NCI-H526 (cell line): ENCODE measurements around the gene FAM184A.
A peak's percentile ranks its signal among the peaks of the same experiment; 100 is the strongest.

Experiments used
- DNase-seq, 2 experiments: peaks; one replicate each; lab custom pipeline; 2025; lab: John Stamatoyannopoulos, UW

Gene FAM184A

GRCh38 chr6:119096721-119097565 is 18.5 kb upstream of the FAM184A start:
- DNase-seq: no peak

DNA sequence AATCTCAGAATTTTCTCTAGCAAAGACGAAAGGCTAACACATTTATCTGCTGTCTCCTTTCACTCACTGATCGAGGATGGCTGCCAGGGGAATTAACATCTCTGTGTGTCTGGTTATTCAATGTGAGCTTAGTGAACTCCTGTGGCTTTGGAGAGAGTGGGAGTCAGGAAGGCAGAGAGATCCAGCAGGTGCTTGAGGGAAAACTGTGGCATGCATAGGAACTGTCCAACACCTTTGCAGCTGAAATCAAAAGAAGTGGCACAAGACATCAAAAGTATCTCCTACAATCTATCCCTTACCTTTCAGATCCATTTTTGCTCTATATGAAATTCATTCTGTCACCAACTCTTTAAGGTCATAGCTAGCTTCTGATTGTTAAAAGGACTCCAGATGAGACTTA is 11.8 kb upstream of the FAM184A start:
- DNase-seq: no peak

- DNase-seq: no peak
Observed at GRCh38 chr6:119084784-119085183, 6.3 kb upstream of the FAM184A start.

DNA sequence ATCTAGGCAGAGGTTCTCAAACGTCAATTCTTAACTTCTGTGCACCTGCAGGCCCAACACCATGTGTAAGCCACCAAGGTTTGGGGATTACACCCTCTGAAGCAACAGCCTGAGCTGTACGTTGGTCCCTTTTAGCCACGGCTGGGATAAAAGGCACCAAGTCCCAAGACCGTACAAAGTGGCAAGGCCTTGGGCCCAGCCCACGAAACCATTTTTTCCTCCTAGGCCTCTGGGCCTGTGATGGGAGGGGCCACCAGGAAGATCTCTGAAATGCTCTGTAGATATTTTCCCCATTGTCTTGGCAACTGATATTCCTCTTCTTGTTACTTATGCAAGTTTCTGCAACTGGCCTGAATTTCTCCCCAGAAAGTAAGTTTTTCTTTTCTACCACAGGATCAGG is 4.5 kb upstream of the FAM184A start:
- no peak for DNase-seq

GRCh38 chr6:119079283-119079809 is 882 bp upstream of the FAM184A start:
- DNase-seq: no peak

DNA sequence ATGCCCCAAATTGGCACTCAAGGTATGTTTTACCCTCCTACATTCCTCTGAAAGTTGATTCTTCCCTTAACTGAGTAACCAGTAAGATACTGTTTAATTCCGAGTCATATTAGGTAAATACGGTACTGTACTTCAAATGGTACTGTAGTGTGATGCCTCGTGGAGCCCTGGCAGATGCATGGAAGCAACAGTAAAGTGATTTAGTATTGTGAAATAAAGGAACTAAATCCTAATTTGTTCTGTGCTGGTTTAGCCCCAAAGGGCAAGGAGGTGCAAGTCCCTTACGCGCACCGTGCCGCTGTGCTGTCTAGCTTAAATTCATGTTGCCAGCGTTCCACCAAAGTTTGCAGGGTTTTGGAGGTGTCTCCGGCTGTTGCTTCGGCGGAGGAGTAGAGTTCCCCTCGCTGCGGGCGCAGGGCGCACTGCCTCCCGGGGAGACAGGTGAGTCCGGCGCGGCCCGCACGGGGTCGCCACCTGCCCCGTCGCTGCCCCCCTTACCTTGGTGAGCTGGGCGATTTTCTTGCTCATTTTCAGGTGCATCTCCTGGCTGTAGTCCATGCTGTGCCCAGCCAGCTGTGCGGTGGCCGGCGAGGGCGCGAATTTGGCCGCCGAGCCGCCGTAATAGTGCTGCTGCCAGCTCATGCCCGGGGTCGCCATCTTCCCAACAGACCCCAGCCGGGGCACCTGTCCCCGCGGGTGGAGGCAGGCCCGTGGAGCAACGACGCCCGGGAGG is 655 bp downstream of the FAM184A start:
- peak; percentile 69 to 82 for DNase-seq

DNA sequence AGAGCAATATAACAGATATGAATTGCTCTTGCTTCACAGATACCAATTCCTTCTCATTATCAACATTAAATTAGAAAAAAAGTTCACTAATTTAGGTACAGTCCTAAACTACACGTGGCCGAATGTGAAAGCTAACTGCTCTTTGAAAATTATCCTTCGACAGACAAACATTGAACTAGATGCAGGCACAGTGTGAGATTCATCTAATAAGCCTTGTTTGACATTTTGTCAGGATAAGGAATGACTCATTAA is 1.1 kb downstream of the FAM184A start:
- DNase-seq: peak; percentile 36 to 42

DNA sequence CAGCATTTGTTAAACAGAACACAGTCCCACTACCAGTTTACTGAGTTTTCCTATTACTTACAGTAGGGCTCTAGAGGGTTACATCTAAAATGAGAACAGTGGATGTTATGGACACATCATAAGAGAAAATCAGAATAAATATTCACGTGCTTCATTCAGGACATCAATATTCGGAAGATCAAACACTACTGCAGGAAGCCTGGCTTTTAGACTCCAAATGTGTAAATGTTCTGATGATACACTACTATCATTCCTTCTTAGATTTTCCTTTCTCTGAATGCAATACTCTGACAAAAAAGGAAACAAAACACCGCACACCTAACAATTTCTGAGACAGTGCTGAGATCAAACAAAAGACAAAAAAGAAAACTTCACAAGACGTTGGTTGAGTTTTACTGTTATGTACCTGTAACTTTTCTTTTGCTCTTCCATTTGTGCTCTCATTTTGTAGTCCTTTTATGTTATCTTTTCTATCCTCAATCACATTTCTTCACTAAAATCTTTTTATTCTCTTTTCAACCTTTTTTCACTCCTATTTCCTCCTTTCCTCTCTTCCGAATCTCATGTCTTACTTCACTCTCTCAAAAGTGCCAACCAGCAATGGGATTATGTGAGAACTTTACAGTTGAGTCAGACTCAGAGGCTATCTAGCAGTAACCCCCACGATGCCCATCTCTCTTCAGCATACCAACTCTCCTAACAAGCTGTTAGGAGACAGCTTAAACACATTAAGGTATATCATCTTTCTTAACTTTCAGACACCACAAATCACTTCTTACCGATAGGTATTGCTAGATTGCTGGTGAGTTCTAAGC is 1.7 kb downstream of the FAM184A start:
- peak in 1 of 2 experiments; percentile 42 for DNase-seq

- no peak for DNase-seq
Observed at GRCh38 chr6:119076173-119076572, 2.3 kb downstream of the FAM184A start.

DNA sequence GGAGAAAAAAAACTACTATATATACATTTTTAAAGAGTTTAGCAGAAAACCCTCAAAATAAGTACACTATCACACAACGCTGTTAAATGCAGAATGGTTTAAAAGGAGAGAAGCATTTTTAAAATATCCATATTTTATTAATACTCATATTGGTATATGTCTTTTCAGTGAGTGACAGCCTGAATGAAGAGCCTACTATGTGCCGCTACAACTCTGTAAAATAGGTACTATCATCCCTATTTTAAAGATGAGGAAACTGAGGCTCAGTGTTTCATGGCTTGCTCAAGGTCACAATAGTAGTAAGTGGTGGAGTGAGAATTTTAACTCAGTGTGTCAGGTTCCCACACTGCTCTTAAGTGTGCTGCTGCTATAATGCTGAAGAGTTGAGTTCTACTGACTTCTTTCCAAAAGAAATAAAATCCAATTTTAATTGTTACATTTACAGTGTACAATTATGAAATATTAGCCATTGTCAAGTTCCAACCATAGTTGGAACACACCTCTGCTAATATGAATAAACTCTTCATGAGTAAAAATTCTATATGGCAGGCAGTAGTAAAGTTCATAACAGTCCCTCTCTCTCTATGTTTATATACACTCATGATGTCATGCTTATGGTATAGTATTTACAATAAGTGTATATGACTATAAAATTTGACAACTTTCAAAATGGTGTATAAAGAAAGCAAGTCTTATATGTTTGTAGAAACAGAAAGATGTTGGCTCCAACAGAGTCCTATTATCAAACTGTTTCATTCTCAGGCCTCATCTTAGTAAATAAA is 3.1 kb downstream of the FAM184A start:
- no peak for DNase-seq

DNA sequence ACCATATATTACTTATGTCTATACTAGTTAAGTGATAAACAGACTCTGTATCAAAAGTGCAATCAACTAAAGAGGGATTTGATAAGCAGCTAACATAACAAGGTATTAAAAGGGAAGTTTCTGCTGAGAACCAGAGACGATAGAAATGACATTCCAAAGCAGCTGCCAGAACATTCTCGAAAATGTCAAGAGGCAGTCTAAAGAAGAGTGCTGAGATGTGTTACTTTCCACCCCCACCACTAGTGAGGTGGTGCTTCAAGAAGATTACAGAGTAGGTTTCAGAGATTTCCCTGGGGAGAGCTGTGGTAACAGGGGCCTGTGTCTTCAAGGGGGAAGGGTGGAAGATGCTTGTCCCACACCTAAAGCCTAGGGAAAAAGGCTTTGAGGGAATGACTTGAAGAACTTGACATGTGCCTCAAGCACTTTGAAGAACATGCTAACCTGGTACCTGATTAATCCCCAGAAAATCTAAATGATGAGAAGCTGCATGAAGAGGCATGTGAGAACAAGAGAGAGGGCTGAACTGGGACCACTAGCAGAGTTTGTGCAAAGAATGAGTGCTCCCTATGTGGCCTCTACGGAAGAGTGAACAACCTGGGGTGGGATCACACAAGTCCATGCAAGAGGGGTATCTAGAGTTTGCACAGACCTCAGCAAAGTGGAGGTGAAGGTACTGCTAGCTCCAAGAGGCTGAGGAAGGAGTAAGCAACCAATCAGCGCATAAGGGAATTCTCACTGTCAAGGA is 5.0 kb downstream of the FAM184A start:
- DNase-seq: no peak

DNA sequence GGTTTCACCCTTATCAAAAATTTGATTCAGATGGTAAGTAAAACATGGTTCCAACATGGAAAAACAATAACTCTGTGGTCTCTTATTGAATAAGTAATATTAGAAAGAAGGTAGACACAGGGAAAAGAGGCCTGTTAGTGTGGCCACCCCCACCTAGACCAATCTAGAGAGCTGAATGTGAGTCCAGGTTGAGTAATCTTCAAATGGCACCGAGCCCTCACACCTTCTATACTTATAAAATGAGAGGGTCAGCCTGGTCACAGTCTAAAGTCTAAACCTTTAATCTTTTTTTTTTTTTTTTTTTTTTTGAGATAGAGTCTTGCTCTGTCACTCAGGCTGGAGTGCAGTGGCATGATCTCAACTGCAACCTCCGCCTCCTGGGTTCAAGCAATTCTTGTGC is 6.9 kb downstream of the FAM184A start:
- DNase-seq: no peak

DNA sequence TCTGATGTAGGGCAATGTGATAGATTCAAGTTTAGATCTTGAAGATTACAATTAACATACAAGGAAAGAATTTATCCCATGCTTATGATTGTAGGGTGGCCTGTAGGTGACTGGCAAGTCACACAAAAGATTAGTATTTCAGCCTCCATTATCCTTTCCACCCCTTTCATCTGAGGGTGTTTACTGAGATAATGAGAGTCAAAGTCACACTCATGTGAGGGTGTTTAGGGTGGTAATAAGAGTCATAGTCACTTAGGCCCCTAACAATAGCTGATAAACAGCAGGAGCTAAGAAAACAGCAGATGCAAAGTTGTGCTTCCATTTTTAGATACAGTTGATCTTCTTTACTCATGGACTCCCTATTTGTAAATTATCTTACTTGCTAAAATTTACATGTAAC is 11.4 kb downstream of the FAM184A start:
- DNase-seq: no peak

DNA sequence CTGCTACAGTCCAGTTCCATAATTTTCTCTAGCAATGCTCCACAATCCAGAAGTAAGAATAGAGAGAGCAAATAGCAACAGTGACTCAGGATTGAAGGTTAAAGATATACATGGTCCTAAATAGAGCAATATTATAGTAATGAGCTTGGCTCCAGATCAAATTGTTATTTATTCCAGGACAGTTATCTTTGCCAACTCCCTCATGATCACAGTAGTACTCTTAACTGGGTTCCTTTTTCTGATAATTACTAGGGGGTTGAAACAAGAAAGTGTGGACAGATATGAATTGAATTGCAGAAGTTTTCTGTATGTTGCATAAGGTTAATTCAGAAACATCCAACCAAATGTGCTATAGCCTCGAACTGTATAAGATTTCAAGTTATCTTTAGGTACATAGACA is 11.9 kb downstream of the FAM184A start:
- no peak for DNase-seq

DNA sequence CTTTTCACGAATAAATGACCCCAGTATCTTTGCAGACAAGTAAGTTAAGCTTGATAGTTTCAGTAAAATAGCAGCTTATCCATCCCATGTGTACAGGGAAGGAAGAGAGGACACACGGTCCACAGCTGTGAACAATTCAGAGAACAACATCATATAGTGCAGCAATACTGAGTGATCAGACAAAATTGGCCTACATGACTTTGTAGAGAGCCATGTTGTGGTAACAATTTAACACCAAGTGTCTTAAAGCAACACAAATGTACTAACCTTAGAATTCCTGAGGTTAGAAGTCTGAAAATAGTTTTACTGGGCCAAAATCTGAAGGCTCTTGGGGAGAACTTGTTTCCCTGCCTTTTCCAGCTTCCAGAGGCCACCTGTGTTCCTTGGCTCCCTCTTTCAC is 12.5 kb downstream of the FAM184A start:
- no peak for DNase-seq

DNA sequence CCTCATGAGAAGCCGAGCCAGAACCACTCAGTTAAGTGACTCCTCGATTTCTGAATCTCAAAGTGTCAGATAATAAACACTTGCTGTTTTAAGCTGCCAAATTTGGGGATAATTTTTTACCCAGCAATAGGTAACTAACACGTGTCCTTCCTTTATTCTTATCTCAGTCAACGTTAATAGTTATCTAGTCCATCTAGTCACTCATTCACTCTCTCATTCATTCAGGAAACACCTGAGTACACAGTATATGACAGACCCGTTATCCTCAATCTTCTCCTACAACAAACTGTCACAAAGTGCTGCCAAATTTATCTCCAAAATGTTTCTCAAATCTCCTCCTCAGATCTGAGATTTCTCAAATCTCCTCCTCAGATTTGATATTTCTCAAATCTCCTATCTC is 13.1 kb downstream of the FAM184A start:
- no peak for DNase-seq

DNA sequence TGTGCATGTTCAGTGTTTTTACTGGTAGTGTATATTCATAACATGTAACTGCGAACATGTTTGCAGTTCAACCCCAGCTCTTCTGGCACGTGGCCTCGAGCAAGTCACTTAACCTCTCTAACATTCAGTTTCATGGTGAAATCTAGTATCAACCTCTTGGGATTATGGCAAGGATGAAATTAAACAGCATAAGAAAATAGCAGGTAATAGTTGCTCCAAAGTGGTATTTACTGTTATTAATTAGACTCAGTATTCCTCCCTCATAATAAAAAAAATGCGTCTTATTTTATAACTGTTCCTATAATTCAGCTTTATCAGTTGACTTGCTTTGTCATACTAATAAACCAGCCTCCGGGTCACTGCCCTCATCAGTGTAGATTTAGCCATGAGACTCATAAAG is 15.0 kb downstream of the FAM184A start:
- no peak for DNase-seq

- no peak for DNase-seq
Observed at GRCh38 chr6:119061215-119061614, 17.2 kb downstream of the FAM184A start.

- no peak for DNase-seq
Observed at GRCh38 chr6:119060255-119060907, 18.1 kb downstream of the FAM184A start.

GRCh38 chr6:119055069-119055468 is 23.4 kb downstream of the FAM184A start:
- no peak for DNase-seq

DNA sequence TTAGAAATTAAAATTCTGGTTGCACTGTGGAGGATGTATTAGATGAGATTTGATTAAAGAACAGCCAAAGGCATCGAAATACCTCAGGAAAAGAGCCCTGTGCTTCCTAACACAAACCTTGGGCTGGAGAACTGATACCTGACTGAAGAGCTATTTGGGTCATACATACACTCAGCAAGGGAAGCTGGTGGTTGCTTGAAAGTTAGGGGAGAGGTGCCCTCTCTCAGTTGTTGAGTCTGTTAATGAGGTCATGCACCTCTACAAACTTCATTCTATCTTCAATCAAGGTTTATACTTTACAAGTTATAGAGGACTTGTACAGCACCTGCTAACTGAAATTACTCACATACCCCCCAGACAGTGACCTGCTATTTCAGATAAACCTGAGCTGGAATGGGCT is 25.5 kb downstream of the FAM184A start:
- DNase-seq: no peak
